Peyer's patch (tissue), 4 donors: ENCODE data around the gene MUC5B.

Experiments used
- POLR2A ChIP-seq, 2 donors: fragments of 450-650 bp; IDR thresholded peaks; one replicate each; pipeline ENCODE4 v1.5.1; 2017; ENCODE audit warnings: antibody characterized with exemption in 2 of 2, mild to moderate bottlenecking in 2 of 2, moderate library complexity in 2 of 2
- TF ChIP-seq, protein P1 (sequence below), 6 experiments: fragments of 450-650 bp in 4 of 6; fragments of 200-600 bp in 2 of 6; sonication (generic) in 1 of 6; IDR thresholded peaks; one replicate each; pipeline ENCODE4 v1.5.1; 2017 to 2019; ENCODE audit warnings: antibody characterized with exemption in 6 of 6, mild to moderate bottlenecking in 3 of 6, moderate library complexity in 1 of 6

DNA sequence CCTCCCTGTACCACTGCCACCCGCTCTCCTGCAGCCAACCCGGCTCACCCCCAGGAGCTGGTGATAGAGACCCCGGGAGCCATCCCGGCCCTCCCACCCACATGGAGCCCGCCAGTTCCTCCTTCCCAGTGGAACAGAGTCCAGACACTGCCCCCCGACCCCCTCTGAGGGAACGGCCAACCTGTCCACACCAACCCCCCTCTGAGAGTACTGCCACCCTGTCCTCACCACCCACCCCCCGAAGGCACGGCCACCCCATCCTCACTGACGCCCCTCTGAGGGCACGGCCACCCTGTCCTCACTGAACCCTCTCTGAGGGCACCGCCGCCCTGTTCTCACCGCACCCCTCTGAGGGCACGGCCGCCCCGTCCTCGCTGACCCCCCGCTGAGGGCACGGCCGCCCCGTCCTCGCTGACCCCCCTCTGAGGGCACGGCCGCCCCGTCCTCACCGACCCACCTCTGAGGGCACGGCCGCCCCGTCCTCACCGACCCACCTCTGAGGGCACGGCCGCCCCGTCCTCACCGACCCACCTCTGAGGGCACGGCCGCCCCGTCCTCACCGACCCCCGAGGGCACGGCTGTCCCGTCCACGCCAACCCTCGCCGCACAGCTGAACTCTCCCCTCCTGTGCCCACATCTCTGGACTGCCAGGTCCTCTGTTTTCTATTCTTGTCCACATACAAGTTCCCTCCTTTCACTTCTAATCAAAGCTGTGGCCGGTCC lies 68.6 kb downstream of the MUC5B start:
- TF ChIP-seq, protein P1, sequence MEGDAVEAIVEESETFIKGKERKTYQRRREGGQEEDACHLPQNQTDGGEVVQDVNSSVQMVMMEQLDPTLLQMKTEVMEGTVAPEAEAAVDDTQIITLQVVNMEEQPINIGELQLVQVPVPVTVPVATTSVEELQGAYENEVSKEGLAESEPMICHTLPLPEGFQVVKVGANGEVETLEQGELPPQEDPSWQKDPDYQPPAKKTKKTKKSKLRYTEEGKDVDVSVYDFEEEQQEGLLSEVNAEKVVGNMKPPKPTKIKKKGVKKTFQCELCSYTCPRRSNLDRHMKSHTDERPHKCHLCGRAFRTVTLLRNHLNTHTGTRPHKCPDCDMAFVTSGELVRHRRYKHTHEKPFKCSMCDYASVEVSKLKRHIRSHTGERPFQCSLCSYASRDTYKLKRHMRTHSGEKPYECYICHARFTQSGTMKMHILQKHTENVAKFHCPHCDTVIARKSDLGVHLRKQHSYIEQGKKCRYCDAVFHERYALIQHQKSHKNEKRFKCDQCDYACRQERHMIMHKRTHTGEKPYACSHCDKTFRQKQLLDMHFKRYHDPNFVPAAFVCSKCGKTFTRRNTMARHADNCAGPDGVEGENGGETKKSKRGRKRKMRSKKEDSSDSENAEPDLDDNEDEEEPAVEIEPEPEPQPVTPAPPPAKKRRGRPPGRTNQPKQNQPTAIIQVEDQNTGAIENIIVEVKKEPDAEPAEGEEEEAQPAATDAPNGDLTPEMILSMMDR (IDR thresholded peaks at IDR 0.05): no peak
- no peak for TF ChIP-seq POLR2A (IDR thresholded peaks at IDR 0.05)
